Gastroesophageal sphincter (tissue), 3 donors: ENCODE results near the gene AKTIP.

Source experiments
- CTCF ChIP-seq, 4 experiments: fragments of 200-600 bp in 2 of 4; fragments of 450-650 bp in 2 of 4; sonication (generic) in 1 of 4; IDR thresholded peaks; one replicate each; pipeline ENCODE4 v1.5.1; 2017 to 2019; ENCODE audit warnings: antibody characterized with exemption in 4 of 4, mild to moderate bottlenecking in 2 of 4, moderate library complexity in 2 of 4
- POLR2A ChIP-seq, 2 donors: fragments of 450-650 bp; IDR thresholded peaks; one replicate each; pipeline ENCODE4 v1.6.1; 2017; ENCODE audit warnings: antibody characterized with exemption in 2 of 2, mild to moderate bottlenecking in 2 of 2, moderate library complexity in 1 of 2
- POLR2AphosphoS5 ChIP-seq: sonication (generic); formaldehyde crosslinking; IDR thresholded peaks from one replicate; pipeline ENCODE4 v1.6.1; 2017; ENCODE audit warnings: antibody characterized with exemption

- no peak for TF ChIP-seq POLR2AphosphoS5
- TF ChIP-seq POLR2A (IDR thresholded peaks at IDR 0.05) = no peak
- TF ChIP-seq CTCF (IDR thresholded peaks at IDR 0.05) = no peak
Measured at GRCh38 chr16:53465606-53466280, 37.3 kb downstream of the AKTIP start.
